Measurements from ENCODE around the gene GLI1. TPM values are rescaled to one million over a fixed set of nuclear protein-coding genes. Genes with fewer than 3 reads are reported as not detected.
A peak's percentile ranks its signal among the peaks of the same experiment; 100 is the strongest.
"Not testable (repeated sequence)": the region's sequence is repeated elsewhere in the genome, so short reads cannot be mapped to it uniquely, and the experiment has no call there.

Gene GLI1
- total RNA-seq, 8 experiments from 2014 or later = 0.66 to 8.3 (median 3.2) TPM

GRCh38 chr12:57515408-57515933 lies 55.9 kb downstream of the GLI1 start:
- WGBS, 10 experiments = 72 to 100% (median 100%) methylated on average over 1 to 2 of the region's 3 CpGs
- Histone ChIP-seq H3K27ac (no peak overlapping the region), H3K4me3 (no peak overlapping the region), H3K4me1 (replicated peaks in 1 of 2) (peaks cover 19 to 20% of the 10 kb centered on the region in 2 donors)
- in situ Hi-C loops (cut with MboI; ENCODE audit: low pct_unique_long_range_greater_than_20kb in 2 of 9, low sequenced_read_pairs in 9 of 9, unreplicated experiment in 9 of 9) = no loop called here
- peak in 1 of 8 experiments; percentile 1 for ATAC-seq (replicated peaks in 6 of 8)

GRCh38 chr12:57515934-57516541 lies 56.5 kb downstream of the GLI1 start:
- in situ Hi-C loops (cut with MboI; ENCODE audit: low pct_unique_long_range_greater_than_20kb in 2 of 9, low sequenced_read_pairs in 9 of 9, unreplicated experiment in 9 of 9) = no loop called here
- no peak overlapping the region for H3K27ac ChIP-seq
- peaks cover 21 to 23% of the 10 kb centered on the region in 2 donors for H3K4me1 ChIP-seq (replicated peaks in 1 of 2)
- WGBS, 10 experiments = 80 to 94% (median 87%) methylated on average over 3 to 10 of the region's 11 CpGs
- H3K4me3 ChIP-seq = no peak overlapping the region
- ATAC-seq (replicated peaks in 6 of 8) = peak in 1 of 8 experiments; percentile 0

- ATAC-seq (replicated peaks in 6 of 8) = no peak
- Histone ChIP-seq H3K27ac (peak overlapping the region in 1 of 2 donors; percentile 15), H3K4me3 (peak overlapping the region in 1 of 5 donors; percentile 88), H3K4me1 (replicated peaks in 1 of 2) (peaks cover 27 to 29% of the 10 kb centered on the region in 2 donors)
- 75 to 100% (median 100%) methylated on average over 1 to 10 of the region's 11 CpGs for WGBS, 10 experiments
- in situ Hi-C loops (cut with MboI; ENCODE audit: low pct_unique_long_range_greater_than_20kb in 2 of 9, low sequenced_read_pairs in 9 of 9, unreplicated experiment in 9 of 9) = no loop called here
Observed at GRCh38 chr12:57516617-57517153, 57.1 kb downstream of the GLI1 start.

- peaks cover 29 to 34% of the 10 kb centered on the region in 2 donors for H3K4me1 ChIP-seq (replicated peaks in 1 of 2)
- 11 to 100% (median 60%) methylated on average over 1 of the region's 1 CpG; no CpG with 5 or more reads in 5 of the 10 experiments for WGBS, 10 experiments
- H3K4me3 ChIP-seq = peak overlapping the region in 2 of 5 donors; percentile 88 to 98
- ATAC-seq (replicated peaks in 6 of 8) = no peak
- in situ Hi-C loops (cut with MboI; ENCODE audit: low pct_unique_long_range_greater_than_20kb in 2 of 9, low sequenced_read_pairs in 9 of 9, unreplicated experiment in 9 of 9) = no loop called here
- H3K27ac ChIP-seq = peak overlapping the region in 1 of 2 donors; percentile 15
Observed at GRCh38 chr12:57517187-57517586, 57.6 kb downstream of the GLI1 start.

GRCh38 chr12:57517718-57518117 lies 58.1 kb downstream of the GLI1 start:
- 40 to 100% (median 95%) methylated on average over 3 to 8 of the region's 10 CpGs; no CpG with 5 or more reads in 2 of the 10 experiments for WGBS, 10 experiments
- in situ Hi-C loops (cut with MboI; ENCODE audit: low pct_unique_long_range_greater_than_20kb in 2 of 9, low sequenced_read_pairs in 9 of 9, unreplicated experiment in 9 of 9); H3K27ac ChIP-seq; ATAC-seq (replicated peaks in 6 of 8): not testable (repeated sequence)
- H3K4me1 ChIP-seq (replicated peaks in 1 of 2) = peaks cover 29 to 35% of the 10 kb centered on the region in 2 donors
- H3K4me3 ChIP-seq = peak overlapping the region; percentile 3 to 98 (median 88)

- peak overlapping the region; percentile 16 to 97 for H3K27ac ChIP-seq
- in situ Hi-C loops (cut with MboI; ENCODE audit: low pct_unique_long_range_greater_than_20kb in 2 of 9, low sequenced_read_pairs in 9 of 9, unreplicated experiment in 9 of 9) = no loop called here
- WGBS, 10 experiments = 49 to 100% (median 81%) methylated on average over 1 to 8 of the region's 8 CpGs; no CpG with 5 or more reads in 1 of the 10 experiments
- ATAC-seq (replicated peaks in 6 of 8) = no peak
- H3K4me1 ChIP-seq (replicated peaks in 1 of 2) = peaks cover 29 to 35% of the 10 kb centered on the region in 2 donors
- H3K4me3 ChIP-seq = peak overlapping the region; percentile 67 to 98 (median 88)
Observed at GRCh38 chr12:57518176-57518919, 58.8 kb downstream of the GLI1 start.

GRCh38 chr12:57518920-57519795 lies 59.6 kb downstream of the GLI1 start:
- peaks cover 35 to 41% of the 10 kb centered on the region in 2 donors for H3K4me1 ChIP-seq (replicated peaks in 1 of 2)
- WGBS, 10 experiments = 0 to 50% (median 14%) methylated on average over 1 to 6 of the region's 7 CpGs; no CpG with 5 or more reads in 2 of the 10 experiments
- in situ Hi-C loops (cut with MboI; ENCODE audit: low pct_unique_long_range_greater_than_20kb in 2 of 9, low sequenced_read_pairs in 9 of 9, unreplicated experiment in 9 of 9) = no loop called here
- H3K4me3 ChIP-seq = peak overlapping the region; percentile 67 to 98 (median 88)
- ATAC-seq (replicated peaks in 6 of 8) = no peak
- H3K27ac ChIP-seq = peak overlapping the region; percentile 96 to 97

- H3K4me3 ChIP-seq = peak overlapping the region; percentile 67 to 98 (median 88)
- in situ Hi-C loops (cut with MboI; ENCODE audit: low pct_unique_long_range_greater_than_20kb in 2 of 9, low sequenced_read_pairs in 9 of 9, unreplicated experiment in 9 of 9) = no loop called here
- ATAC-seq (replicated peaks in 6 of 8) = peak in 1 of 8 experiments; percentile 0
- H3K27ac ChIP-seq = peak overlapping the region; percentile 96 to 97
- 0 to 10% (median 0%) methylated on average over 1 to 7 of the region's 8 CpGs; no CpG with 5 or more reads in 7 of the 10 experiments for WGBS, 10 experiments
- peaks cover 40 to 46% of the 10 kb centered on the region in 2 donors for H3K4me1 ChIP-seq (replicated peaks in 1 of 2)
Observed at GRCh38 chr12:57519796-57520052, 60.1 kb downstream of the GLI1 start.

GRCh38 chr12:57520053-57520818 lies 60.7 kb downstream of the GLI1 start, which contains the start of gene DDIT3:
TSS of gene DDIT3 (minus strand) at chr12:57520514. CDS start at chr12:57517406, 3,108 bp downstream.
- in situ Hi-C loops (cut with MboI; ENCODE audit: low pct_unique_long_range_greater_than_20kb in 2 of 9, low sequenced_read_pairs in 9 of 9, unreplicated experiment in 9 of 9) = no loop called here
- ATAC-seq (replicated peaks in 6 of 8) = peak; percentile 45 to 77 (median 64)
- peak within 1 kb of the TSS; percentile 96 to 99 for H3K27ac ChIP-seq
- H3K4me1 ChIP-seq (replicated peaks in 1 of 2) = peaks cover 45 to 52% of the 10 kb centered on the region in 2 donors
- H3K4me3 ChIP-seq = peak within 1 kb of the TSS; percentile 67 to 98 (median 88)
- WGBS, 10 experiments = 0% methylated on average over 7 to 8 of the region's 52 CpGs; no CpG with 5 or more reads in 7 of the 10 experiments

- in situ Hi-C loops (cut with MboI; ENCODE audit: low pct_unique_long_range_greater_than_20kb in 2 of 9, low sequenced_read_pairs in 9 of 9, unreplicated experiment in 9 of 9) = no loop called here
- 0 to 64% (median 15%) methylated on average over 2 to 13 of the region's 17 CpGs; no CpG with 5 or more reads in 3 of the 10 experiments for WGBS, 10 experiments
- ATAC-seq (replicated peaks in 6 of 8) = peak in 5 of 8 experiments; percentile 21 to 43 (median 28)
- peak overlapping the region; percentile 94 to 99 for H3K27ac ChIP-seq
- H3K4me1 ChIP-seq (replicated peaks in 1 of 2) = peaks cover 50 to 59% of the 10 kb centered on the region in 2 donors
- peak overlapping the region; percentile 41 to 62 (median 47) for H3K4me3 ChIP-seq
Observed at GRCh38 chr12:57521525-57522010, 62.0 kb downstream of the GLI1 start.

Data from motor neuron (in vitro differentiated cells).